Mucosa of stomach (tissue), 1 donor: ENCODE data around the gene KLK5.
"Not testable (repeated sequence)": the region's sequence is repeated elsewhere in the genome, so short reads cannot be mapped to it uniquely, and the experiment has no call there.

Experiments
- H3K27me3 ChIP-seq: one replicate; pipeline ENCODE4 v1.7.0; 2013; ENCODE audit warnings: mild to moderate bottlenecking, low read length; ENCODE audit not compliant: control insufficient read depth, insufficient read depth
- H3K36me3 ChIP-seq: one replicate; pipeline ENCODE4 v1.7.0; 2013; ENCODE audit warnings: low read length; ENCODE audit not compliant: control insufficient read depth, insufficient read depth
- H3K4me1 ChIP-seq: one replicate; pipeline ENCODE4 v1.7.0; 2013; ENCODE audit warnings: mild to moderate bottlenecking, low read length; ENCODE audit not compliant: control insufficient read depth, insufficient read depth
- H3K4me3 ChIP-seq: one replicate; pipeline ENCODE4 v1.7.0; 2013; ENCODE audit warnings: low read length
- H3K9ac ChIP-seq: one replicate; pipeline ENCODE4 v1.7.0; 2013; ENCODE audit warnings: mild to moderate bottlenecking, low read length, moderate library complexity
- H3K9me3 ChIP-seq: one replicate; pipeline ENCODE4 v1.7.0; 2013; ENCODE audit warnings: mild to moderate bottlenecking, low read length, moderate library complexity; ENCODE audit not compliant: control insufficient read depth
- donor health status: Pancreatic carcinoma.

The KLK5 gene

DNA sequence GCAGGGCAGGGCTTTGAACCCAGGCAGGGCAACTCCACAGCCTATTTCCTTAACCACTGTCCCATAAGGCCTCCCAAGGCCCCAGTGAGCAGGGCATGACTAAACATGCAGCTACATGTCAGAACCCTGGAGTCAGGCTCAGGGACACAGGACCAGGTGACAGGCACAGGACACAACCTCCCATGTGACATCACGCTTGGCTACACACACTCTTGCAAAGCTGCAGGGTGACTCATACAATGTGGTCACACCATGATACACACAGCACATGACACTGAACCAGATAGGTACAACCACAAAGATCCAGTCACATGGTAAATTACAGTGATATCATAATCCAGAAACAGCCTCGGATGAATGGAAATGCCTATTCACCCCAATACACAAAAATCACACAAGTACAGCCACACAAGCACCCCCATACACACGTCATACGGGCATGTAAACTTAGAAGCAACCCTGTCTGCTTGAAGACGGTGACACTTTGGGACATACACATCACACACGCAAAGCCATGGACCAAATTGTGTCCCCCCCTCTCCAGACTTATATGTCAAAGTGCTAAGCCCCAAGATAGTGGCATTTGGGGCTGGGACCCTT lies 56.1 kb downstream of the KLK5 start:
- no peaks in the 10 kb centered on the region for H3K4me1 ChIP-seq
- no peaks in the 10 kb centered on the region for H3K36me3 ChIP-seq
- H3K27me3 ChIP-seq: no peaks in the 10 kb centered on the region
- no peaks in the 10 kb centered on the region for H3K9me3 ChIP-seq
- no peak overlapping the region for H3K9ac ChIP-seq
- H3K4me3 ChIP-seq: no peak overlapping the region

- H3K27me3 ChIP-seq, H3K9ac ChIP-seq, H3K4me1 ChIP-seq, H3K4me3 ChIP-seq, H3K36me3 ChIP-seq, H3K9me3 ChIP-seq: not testable (repeated sequence)
These were observed 56.7 kb downstream of the KLK5 start for GRCh38 chr19:50896089-50896590.

- Histone ChIP-seq H3K27me3 (no peaks in the 10 kb centered on the region), H3K4me1 (no peaks in the 10 kb centered on the region)
These were observed 58.1 kb downstream of the KLK5 start for GRCh38 chr19:50894478-50895356.

More at GRCh38 chr19:50894478-50895356, 58.1 kb downstream of the KLK5 start:
- no peaks in the 10 kb centered on the region for H3K36me3 ChIP-seq
- no peak overlapping the region for H3K9ac ChIP-seq
- no peaks in the 10 kb centered on the region for H3K9me3 ChIP-seq
- H3K4me3 ChIP-seq: no peak overlapping the region
